Lower leg skin (tissue), 4 donors: ENCODE data around the gene FSD1. TPM values are rescaled to one million over a fixed set of nuclear protein-coding genes. Genes with fewer than 3 reads are reported as not detected.

ENCODE experiments used
- DNase-seq, 2 donors: peaks; one replicate each; pipeline ENCODE4 v3.0.0-alpha.2; 2019; ENCODE audit warnings: low spot score in 2 of 2
- H3K4me3 ChIP-seq: fragments of 200-600 bp; sonication (generic); 2 replicates; pipeline ENCODE4 v1.5.1; 2017; ENCODE audit warnings: mild to moderate bottlenecking, low read depth; ENCODE audit not compliant: poor library complexity, severe bottlenecking
- POLR2A ChIP-seq, 2 donors: fragments of 450-650 bp; IDR thresholded peaks; one replicate each; pipeline ENCODE4 v1.6.1; 2016 to 2017; ENCODE audit warnings: antibody characterized with exemption in 2 of 2, mild to moderate bottlenecking in 1 of 2, moderate library complexity in 1 of 2
- WGBS, 2 donors: methylation state at CpG; one replicate each; pipeline ENCODE4 v1.1.5; 2018; 5-methylcytosine and 5-hydroxymethylcytosine counted together
- intact Hi-C: fragments of 100-400 bp; cut with DNase I; formaldehyde crosslinking; loops from one replicate; pipeline ENCODE4 v1.15.0; 2023; ENCODE audit warnings: low total_unique reads
- total RNA-seq, 4 donors: library from RNA; depleted of rRNA; stranded (reverse); fragments of >200 nt; gene quantifications; one replicate each; pipeline ENCODE4 v1.1.0, GENCODE V29; 2016
- TF ChIP-seq, protein P1 (sequence below), 3 donors: fragments of 450-650 bp; IDR thresholded peaks; one replicate each; pipeline ENCODE4 v1.5.1; 2016; ENCODE audit warnings: antibody characterized with exemption in 3 of 3, mild to moderate bottlenecking in 3 of 3, moderate library complexity in 2 of 3

The FSD1 gene
- total RNA-seq, 4 donors from 2014 or later: 0.16 to 0.64 TPM; not detected in 2

DNA sequence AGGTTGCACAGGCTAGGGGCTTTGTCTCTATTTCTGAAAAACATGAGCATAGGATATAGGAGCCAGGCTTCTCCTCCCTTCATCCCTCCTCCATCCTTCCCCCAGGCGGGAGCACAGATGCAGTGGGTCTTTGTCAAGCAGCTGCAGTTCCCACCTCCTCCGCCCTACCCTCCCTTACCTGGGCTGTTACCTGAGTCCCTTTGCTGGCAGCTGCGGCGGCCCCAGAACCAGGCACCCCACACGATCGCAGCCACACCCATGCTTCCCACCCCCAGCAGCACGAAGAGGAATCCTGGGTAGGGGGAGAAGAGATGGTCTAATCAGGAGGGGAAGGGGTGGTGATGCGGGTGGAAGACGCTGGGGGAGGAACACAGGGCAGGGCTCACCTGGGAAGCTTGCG lies 10.0 kb upstream of the FSD1 start:
- intact Hi-C loops: no loop called here
- H3K4me3 ChIP-seq: no peak overlapping the region
- TF ChIP-seq, protein P1, sequence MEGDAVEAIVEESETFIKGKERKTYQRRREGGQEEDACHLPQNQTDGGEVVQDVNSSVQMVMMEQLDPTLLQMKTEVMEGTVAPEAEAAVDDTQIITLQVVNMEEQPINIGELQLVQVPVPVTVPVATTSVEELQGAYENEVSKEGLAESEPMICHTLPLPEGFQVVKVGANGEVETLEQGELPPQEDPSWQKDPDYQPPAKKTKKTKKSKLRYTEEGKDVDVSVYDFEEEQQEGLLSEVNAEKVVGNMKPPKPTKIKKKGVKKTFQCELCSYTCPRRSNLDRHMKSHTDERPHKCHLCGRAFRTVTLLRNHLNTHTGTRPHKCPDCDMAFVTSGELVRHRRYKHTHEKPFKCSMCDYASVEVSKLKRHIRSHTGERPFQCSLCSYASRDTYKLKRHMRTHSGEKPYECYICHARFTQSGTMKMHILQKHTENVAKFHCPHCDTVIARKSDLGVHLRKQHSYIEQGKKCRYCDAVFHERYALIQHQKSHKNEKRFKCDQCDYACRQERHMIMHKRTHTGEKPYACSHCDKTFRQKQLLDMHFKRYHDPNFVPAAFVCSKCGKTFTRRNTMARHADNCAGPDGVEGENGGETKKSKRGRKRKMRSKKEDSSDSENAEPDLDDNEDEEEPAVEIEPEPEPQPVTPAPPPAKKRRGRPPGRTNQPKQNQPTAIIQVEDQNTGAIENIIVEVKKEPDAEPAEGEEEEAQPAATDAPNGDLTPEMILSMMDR (IDR thresholded peaks at IDR 0.05): no peak
- TF ChIP-seq POLR2A (IDR thresholded peaks at IDR 0.05): no peak
- WGBS, 2 donors: 46 to 47% methylated on average over 10 of the region's 10 CpGs
- no peak for DNase-seq

- no peak overlapping the region for H3K4me3 ChIP-seq
- TF ChIP-seq, protein P1 (IDR thresholded peaks at IDR 0.05): no peak
- TF ChIP-seq POLR2A (IDR thresholded peaks at IDR 0.05): no peak
- DNase-seq: no peak
- intact Hi-C loops: no loop called here
- WGBS, 2 donors: 30 to 46% methylated on average over 14 of the region's 14 CpGs
Observed at GRCh38 chr19:4295972-4296771, 8.2 kb upstream of the FSD1 start.

- no peak overlapping the region for H3K4me3 ChIP-seq
- no peak for DNase-seq
- TF ChIP-seq, protein P1 (IDR thresholded peaks at IDR 0.05): no peak
- no peak for TF ChIP-seq POLR2A (IDR thresholded peaks at IDR 0.05)
- WGBS, 2 donors: 74 to 76% methylated on average over 24 to 26 of the region's 27 CpGs
- intact Hi-C loops: no loop called here
Observed at GRCh38 chr19:4297901-4298809, 6.2 kb upstream of the FSD1 start.

- DNase-seq: no peak
- 77 to 94% methylated on average over 7 to 8 of the region's 8 CpGs for WGBS, 2 donors
- TF ChIP-seq POLR2A (IDR thresholded peaks at IDR 0.05): no peak
- TF ChIP-seq, protein P1 (IDR thresholded peaks at IDR 0.05): no peak
- intact Hi-C loops: no loop called here
- H3K4me3 ChIP-seq: no peak overlapping the region
Observed at GRCh38 chr19:4298810-4299550, 5.4 kb upstream of the FSD1 start.

GRCh38 chr19:4300589-4300988 lies 3.8 kb upstream of the FSD1 start:
- TF ChIP-seq, protein P1 (IDR thresholded peaks at IDR 0.05): no peak
- no peak for TF ChIP-seq POLR2A (IDR thresholded peaks at IDR 0.05)
- no peak overlapping the region for H3K4me3 ChIP-seq
- no peak for DNase-seq
- intact Hi-C loops: no loop called here
- 87 to 89% methylated on average over 3 of the region's 3 CpGs for WGBS, 2 donors
